GM12878 (cell line): ENCODE data around the gene HOXC13. TPM values are rescaled to one million over a fixed set of nuclear protein-coding genes. Genes with fewer than 3 reads are reported as not detected.

ENCODE experiments used
- ATAC-seq: fragments of 200-7000 bp; cut with Tn5 transposase; 3 replicates; pipeline ENCODE4 v1.9.1; 2020; ENCODE audit warnings: mild to moderate bottlenecking, moderate library complexity
- BruUV-seq: library from RNA; stranded (reverse); fragments of 400-500 nt; replicated peaks from 2 replicates; lab custom pipeline; 2021; lab: Mats Ljungman, UMichigan
- CTCF ChIA-PET: fragments of 300-600 bp; sonication (Branson Sonifier 250); formaldehyde crosslinking; extraction: SDS; loops from one replicate; lab custom pipeline; 2021; ENCODE audit warnings: inconsistent platforms; lab: Yijun Ruan, JAX
- POLR2A ChIA-PET: fragments of 350-600 bp; formaldehyde crosslinking; extraction: SDS; loops from one replicate; lab custom pipeline; 2021; ENCODE audit warnings: inconsistent platforms; lab: Charles Lee
- RAD21 ChIA-PET: fragments of 300-600 bp; sonication (Branson Sonifier 250); formaldehyde crosslinking; loops from one replicate; lab custom pipeline; 2023; ENCODE audit warnings: antibody characterized with exemption; ENCODE audit not compliant: unreplicated experiment; lab: Charles Lee
- SMC1A ChIA-PET: fragments of 300-600 bp; sonication (Branson Sonifier 250); formaldehyde crosslinking; loops from one replicate; lab custom pipeline; 2023; ENCODE audit not compliant: unreplicated experiment, uncharacterized antibody; lab: Charles Lee
- DNase-seq: peaks from one replicate; pipeline ENCODE4 v3.0.0-alpha.2; 2011; ENCODE audit warnings: low read depth, low spot score
- FAIRE-seq: peaks from 3 replicates; lab custom pipeline; 2011; peaks lifted over from hg19 to GRCh38; lab: Jason Lieb, UNC
- H2AFZ ChIP-seq: 2 replicates; pipeline ENCODE4 v1.6.0; 2011; ENCODE audit warnings: low read depth, low read length, control low read depth; ENCODE audit not compliant: control insufficient read depth
- H3K27ac ChIP-seq: 2 replicates; pipeline ENCODE4 v1.5.1; 2011; ENCODE audit warnings: control low read depth; ENCODE audit not compliant: control insufficient read depth, insufficient read depth
- H3K27me3 ChIP-seq, 2 experiments: replicated peaks in 1 of 2; 2 replicates each; pipeline versions ENCODE4 v1.6.0 to v1.6.1; 2011; ENCODE audit warnings: low read length in 1 of 2; ENCODE audit not compliant: control insufficient read depth in 2 of 2, insufficient read depth in 2 of 2
- H3K36me3 ChIP-seq, 2 experiments: 2 replicates each; pipeline ENCODE4 v1.5.1; 2011; ENCODE audit warnings: low read length in 1 of 2; ENCODE audit not compliant: control insufficient read depth in 2 of 2, insufficient read depth in 2 of 2
- H3K4me1 ChIP-seq: 2 replicates; pipeline ENCODE4 v1.6.1; 2011; ENCODE audit warnings: mild to moderate bottlenecking, low read length, moderate library complexity, mixed read lengths; ENCODE audit not compliant: control insufficient read depth, insufficient read depth
- H3K4me2 ChIP-seq: 2 replicates; pipeline ENCODE4 v1.6.0; 2011; ENCODE audit warnings: control low read depth; ENCODE audit not compliant: control insufficient read depth, insufficient read depth
- H3K4me3 ChIP-seq: fragments of 200-600 bp; sonication (generic); 2 replicates; pipeline ENCODE4 v1.5.1; 2016
- H3K79me2 ChIP-seq: 2 replicates; pipeline ENCODE4 v1.6.0; 2011; ENCODE audit warnings: low read length; ENCODE audit not compliant: control insufficient read depth, insufficient read depth
- H3K9ac ChIP-seq: 2 replicates; pipeline ENCODE4 v1.8.0; 2011; ENCODE audit warnings: low read length, control low read depth, mixed read lengths; ENCODE audit not compliant: control insufficient read depth, insufficient read depth
- H3K9me3 ChIP-seq: replicated peaks from 3 replicates; pipeline ENCODE4 v1.5.1; 2011; ENCODE audit warnings: mild to moderate bottlenecking, low read length; ENCODE audit not compliant: control insufficient read depth, insufficient read depth
- H4K20me1 ChIP-seq: 2 replicates; pipeline ENCODE4 v1.6.0; 2011; ENCODE audit not compliant: control insufficient read depth, insufficient read depth
- CBFB ChIP-seq: IDR thresholded peaks from 2 replicates; pipeline ENCODE4 v1.6.1; 2016; ENCODE audit warnings: antibody characterized with exemption, low read depth
- DPF2 ChIP-seq: fragments of 450-650 bp; IDR thresholded peaks from 2 replicates; pipeline ENCODE4 v1.6.1; 2017; ENCODE audit warnings: mild to moderate bottlenecking
- HDGF ChIP-seq: fragments of 450-650 bp; IDR thresholded peaks from 2 replicates; pipeline ENCODE4 v1.6.1; 2016; ENCODE audit warnings: antibody characterized with exemption
- MYC ChIP-seq: IDR thresholded peaks from 2 replicates; pipeline ENCODE4 v1.6.1; 2011; ENCODE audit warnings: mild to moderate bottlenecking, low read length, moderate library complexity, inconsistent platforms; ENCODE audit not compliant: insufficient read depth, insufficient replicate concordance, insufficient read length, severe bottlenecking
- NR2F1 ChIP-seq: fragments of 450-650 bp; conservative IDR thresholded peaks from 2 replicates; pipeline ENCODE4 v1.6.1; 2017; ENCODE audit warnings: mild to moderate bottlenecking
- PKNOX1 ChIP-seq: fragments of 450-650 bp; IDR thresholded peaks from 2 replicates; pipeline ENCODE4 v1.6.1; 2016; ENCODE audit warnings: mild to moderate bottlenecking
- STAT3 ChIP-seq: IDR thresholded peaks from 2 replicates; pipeline ENCODE4 v1.6.1; 2011; ENCODE audit warnings: low read depth, low read length, improper control_type of control experiment
- TCF7 ChIP-seq: IDR thresholded peaks from 2 replicates; pipeline ENCODE4 v1.6.1; 2014; ENCODE audit warnings: antibody characterized with exemption, borderline replicate concordance
- USF2 ChIP-seq: IDR thresholded peaks from 2 replicates; pipeline ENCODE4 v1.6.1; 2011; ENCODE audit warnings: low read depth, low read length, improper control_type of control experiment, borderline replicate concordance
- WGBS: methylation state at CpG from one replicate; pipeline ENCODE4 v1.1.6; 2016; ENCODE audit warnings: low lambda C conversion rate; ENCODE audit not compliant: insufficient replicate concordance, insufficient coverage; ENCODE audit errors: missing lambda C conversion rate; 5-methylcytosine and 5-hydroxymethylcytosine counted together
- in situ Hi-C: fragments of 300-500 bp; cut with MboI; formaldehyde crosslinking; loops from 9 replicates; pipeline ENCODE4 v1.14.3; 2018; ENCODE audit warnings: mixed read lengths
- intact Hi-C: fragments of 100-400 bp; cut with micrococcal nuclease; formaldehyde crosslinking; loops from one replicate; pipeline ENCODE4 v1.14.2; 2022; ENCODE audit not compliant: unreplicated experiment
- polyA plus RNA-seq, 11 experiments: library from polyadenylated mRNA; depleted of rRNA in 4 of 11; unstranded in 6 of 11; stranded (reverse) in 5 of 11; fragments of >200 nt; fragmentation: Nextera tagmentation in 4 of 11; fragmentation: Illumina TruSeq in 1 of 11; extraction: Ambion mirVana in 4 of 11; extraction: Trizol in 1 of 11; gene quantifications; 1 replicate in 1 of 11; 2 replicates in 10 of 11; pipeline versions ENCODE4 v1.2.1 to v1.2.3, GENCODE V29; 2011 to 2016; ENCODE audit warnings: inconsistent platforms in 2 of 11, missing spikeins in 2 of 11, low read depth in 1 of 11
- total RNA-seq, 4 experiments: library from RNA; depleted of rRNA in 3 of 4; stranded (reverse); fragments of >200 nt in 3 of 4; fragmentation: Illumina TruSeq in 1 of 4; extraction: Trizol in 1 of 4; gene quantifications; 2 replicates each; pipeline versions ENCODE4 v1.2.1 to v1.2.3, GENCODE V29; 2013 to 2021

The HOXC13 gene
- total and polyA plus RNA-seq, 10 of the 15 experiments (the other 5 are each of a cell fraction or from before 2014, with no cell fraction given) = not detected

- DNase-seq = no peak
- Histone ChIP-seq H2AFZ (no peak overlapping the region), H3K9ac (no peak overlapping the region), H3K79me2 (no peaks in the 10 kb centered on the region), H3K4me3 (no peak overlapping the region), H3K9me3 (no peaks in the 10 kb centered on the region; the same call in 2 of the 3 replicates), H3K4me2 (no peak overlapping the region), H3K4me1 (no peaks in the 10 kb centered on the region), H4K20me1 (no peaks in the 10 kb centered on the region; the same call in 1 of the 2 replicates), H3K27ac (no peak overlapping the region), H3K36me3 (no peaks in the 10 kb centered on the region), H3K27me3 (peaks cover 31 to 56% of the 10 kb centered on the region in 2 experiments)
- no TSS peak for BruUV-seq
- no peak for FAIRE-seq
- ChIA-PET RAD21 (no interaction called here), POLR2A (no interaction called here), SMC1A (no interaction called here), CTCF (interaction anchor here (0.8 kb wide), 1 partner anchor 430 kb away, joined by 3 read pairs; no protein-coding TSS in a partner anchor)
- 45% methylated on average over 12 of the region's 12 CpGs for WGBS
- intact Hi-C loops (no loop called here), in situ Hi-C loops (no loop called here)
- TF ChIP-seq TCF7 (no peak), DPF2 (no peak), USF2 (no peak)
- ATAC-seq = no peak
Observed at GRCh38 chr12:53969588-53970259, 31.1 kb downstream of the HOXC13 start.

GRCh38 chr12:53970451-53970850, 31.8 kb downstream of the HOXC13 start:
- ChIA-PET CTCF (interaction anchor here (0.8 kb wide), 1 partner anchor 429 kb away, joined by 3 read pairs; no protein-coding TSS in a partner anchor), POLR2A (no interaction called here), RAD21 (no interaction called here), SMC1A (no interaction called here)
- DNase-seq = no peak
- H3K27ac ChIP-seq = no peak overlapping the region
- no peaks in the 10 kb centered on the region for H3K36me3 ChIP-seq
- H4K20me1 ChIP-seq = no peaks in the 10 kb centered on the region; the same call in 1 of the 2 replicates
- no peak overlapping the region for H3K4me3 ChIP-seq
- no peaks in the 10 kb centered on the region; the same call in 2 of the 3 replicates for H3K9me3 ChIP-seq
- FAIRE-seq = no peak
- in situ Hi-C loops = no loop called here
- no peaks in the 10 kb centered on the region; the same call in 1 of the 2 replicates for H3K4me1 ChIP-seq
- ATAC-seq = no peak
- WGBS = 7% methylated on average over 4 of the region's 4 CpGs
- H3K9ac ChIP-seq = no peak overlapping the region
- H3K27me3 ChIP-seq = peaks cover 31 to 51% of the 10 kb centered on the region in 2 experiments
- TF ChIP-seq CBFB (no peak), HDGF (no peak), NR2F1 (no peak), PKNOX1 (no peak), STAT3 (no peak), MYC (no peak)
- TF ChIP-seq, all 136 proteins: peak for 0
- intact Hi-C loops = no loop called here
- no TSS peak for BruUV-seq
- no peaks in the 10 kb centered on the region for H3K79me2 ChIP-seq
- H2AFZ ChIP-seq = no peak overlapping the region
- no peak overlapping the region for H3K4me2 ChIP-seq
